ENCODE results near the gene CDH4. TPM values are rescaled to one million over a fixed set of nuclear protein-coding genes. Genes with fewer than 3 reads are reported as not detected.
A peak's percentile ranks its signal among the peaks of the same experiment; 100 is the strongest.

The CDH4 gene
- total RNA-seq, 1 donor from 2014 or later: 39.7 TPM

- no peaks in the 10 kb centered on the region for H3K36me3 ChIP-seq (ENCODE audit: control insufficient read depth, insufficient read depth, low read length)
- no peak for TF ChIP-seq CTCF (IDR thresholded peaks at IDR 0.05; ENCODE audit: insufficient read depth, low read length, poor library complexity, severe bottlenecking)
- H3K27me3 ChIP-seq (ENCODE audit: control insufficient read depth, insufficient read depth, low read length): no peaks in the 10 kb centered on the region
- DNase-seq (ENCODE audit: low read depth): peak; percentile 23
- H3K4me3 ChIP-seq (ENCODE audit: low read depth, low read length): no peak overlapping the region
These were observed 59.8 kb downstream of the CDH4 start for GRCh38 chr20:61311656-61312387.

GRCh38 chr20:61312925-61313324 is 60.9 kb downstream of the CDH4 start:
- Histone ChIP-seq H3K4me3 (ENCODE audit: low read depth, low read length) (no peak overlapping the region), H3K36me3 (ENCODE audit: control insufficient read depth, insufficient read depth, low read length) (no peaks in the 10 kb centered on the region), H3K27me3 (ENCODE audit: control insufficient read depth, insufficient read depth, low read length) (no peaks in the 10 kb centered on the region)
- no peak for TF ChIP-seq CTCF (IDR thresholded peaks at IDR 0.05; ENCODE audit: insufficient read depth, low read length, poor library complexity, severe bottlenecking)
- no peak for DNase-seq (ENCODE audit: low read depth)

DNA sequence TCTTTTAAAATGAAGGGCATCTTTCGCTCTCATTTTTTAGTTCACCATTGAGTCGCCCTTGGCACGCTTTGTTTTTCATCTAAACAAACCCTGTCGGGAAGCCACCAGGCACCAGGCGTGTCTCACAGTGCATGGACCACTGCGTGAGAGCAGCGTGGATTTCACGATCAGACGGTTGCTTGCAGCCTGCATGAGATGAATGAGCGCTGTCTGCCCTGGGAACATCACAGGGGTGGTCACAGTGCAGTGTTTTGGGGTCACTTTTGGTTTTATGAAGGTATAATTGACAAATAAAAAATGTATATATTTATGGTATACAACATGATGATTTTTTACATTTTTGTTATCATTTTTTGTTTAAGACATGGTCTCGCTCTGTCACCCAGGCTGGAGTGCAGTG is 61.3 kb downstream of the CDH4 start:
- no peaks in the 10 kb centered on the region for H3K27me3 ChIP-seq (ENCODE audit: control insufficient read depth, insufficient read depth, low read length)
- no peaks in the 10 kb centered on the region for H3K36me3 ChIP-seq (ENCODE audit: control insufficient read depth, insufficient read depth, low read length)
- no peak overlapping the region for H3K4me3 ChIP-seq (ENCODE audit: low read depth, low read length)
- DNase-seq (ENCODE audit: low read depth): no peak
- TF ChIP-seq CTCF (IDR thresholded peaks at IDR 0.05; ENCODE audit: insufficient read depth, low read length, poor library complexity, severe bottlenecking): no peak

- Histone ChIP-seq H3K36me3 (ENCODE audit: control insufficient read depth, insufficient read depth, low read length) (no peaks in the 10 kb centered on the region), H3K27me3 (ENCODE audit: control insufficient read depth, insufficient read depth, low read length) (no peaks in the 10 kb centered on the region), H3K4me3 (ENCODE audit: low read depth, low read length) (no peak overlapping the region)
- no peak for DNase-seq (ENCODE audit: low read depth)
- no peak for TF ChIP-seq CTCF (IDR thresholded peaks at IDR 0.05; ENCODE audit: insufficient read depth, low read length, poor library complexity, severe bottlenecking)
These were observed 62.4 kb downstream of the CDH4 start for GRCh38 chr20:61314326-61315010.

DNA sequence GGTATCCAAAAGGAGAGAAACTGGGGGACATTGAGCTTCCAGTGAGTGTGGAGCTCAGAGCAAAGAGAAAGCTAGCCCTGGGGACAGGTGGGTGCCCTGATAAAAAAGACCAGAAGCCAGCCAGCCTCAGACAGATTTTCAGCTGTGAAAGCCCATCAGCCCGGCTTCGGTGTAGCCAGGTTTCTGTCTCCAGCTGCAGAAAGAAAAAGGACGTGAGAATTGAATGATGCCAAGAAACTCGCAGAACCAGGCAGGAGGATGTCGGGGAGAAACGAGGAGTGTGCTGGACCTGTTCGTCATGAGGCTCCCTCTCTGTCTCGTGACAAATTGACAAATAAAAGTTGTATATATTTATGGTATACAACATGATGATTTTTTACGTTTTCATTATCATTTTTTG is 63.3 kb downstream of the CDH4 start:
- H3K4me3 ChIP-seq (ENCODE audit: low read depth, low read length): no peak overlapping the region
- TF ChIP-seq CTCF (IDR thresholded peaks at IDR 0.05; ENCODE audit: insufficient read depth, low read length, poor library complexity, severe bottlenecking): no peak
- no peaks in the 10 kb centered on the region for H3K27me3 ChIP-seq (ENCODE audit: control insufficient read depth, insufficient read depth, low read length)
- no peak for DNase-seq (ENCODE audit: low read depth)
- H3K36me3 ChIP-seq (ENCODE audit: control insufficient read depth, insufficient read depth, low read length): no peaks in the 10 kb centered on the region
